Cardiac muscle cell (in vitro differentiated cells and primary cell): ENCODE results near the gene FMNL1. TPM values are rescaled to one million over a fixed set of nuclear protein-coding genes. Genes with fewer than 3 reads are reported as not detected.

Experiments
- DNase-seq, 2 donors: peaks; one replicate each; pipeline versions ENCODE4 v3.0.0 to v3.0.0-alpha.2; 2010 to 2017; ENCODE audit warnings: low read depth in 1 of 2, low spot score in 1 of 2
- H3K27ac ChIP-seq: fragments of 200-600 bp; sonication (generic); 2 replicates; pipeline ENCODE4 v1.5.1; 2016
- H3K27me3 ChIP-seq: fragments of 200-600 bp; sonication (generic); 2 replicates; pipeline ENCODE4 v1.6.0; 2016; ENCODE audit warnings: control low read depth
- H3K36me3 ChIP-seq: fragments of 200-600 bp; sonication (generic); 2 replicates; pipeline ENCODE4 v1.5.1; 2016; ENCODE audit warnings: control low read depth
- H3K4me1 ChIP-seq: fragments of 200-600 bp; sonication (generic); 2 replicates; pipeline ENCODE4 v1.8.1; 2017; ENCODE audit warnings: low read depth, mild to moderate bottlenecking, mixed run types
- H3K4me3 ChIP-seq: fragments of 200-600 bp; sonication (generic); 2 replicates; pipeline ENCODE4 v1.5.1; 2016; ENCODE audit warnings: mild to moderate bottlenecking
- H3K9me3 ChIP-seq: fragments of 200-600 bp; sonication (generic); 2 replicates; pipeline ENCODE4 v1.5.1; 2017; ENCODE audit warnings: low read depth, mild to moderate bottlenecking, control low read depth
- CTCF ChIP-seq: IDR thresholded peaks from 2 replicates; pipeline ENCODE4 v1.5.1; 2012; ENCODE audit warnings: low read depth, mild to moderate bottlenecking, low read length
- polyA plus RNA-seq: library from polyadenylated mRNA; unstranded; fragments of >200 nt; fragmentation: Nextera tagmentation; extraction: Ambion mirVana; gene quantifications from 2 replicates; pipeline ENCODE4 v1.2.1, GENCODE V29; 2016
- total RNA-seq: library from RNA; depleted of rRNA; stranded (reverse); fragments of >200 nt; gene quantifications from 2 replicates; pipeline ENCODE4 v1.2.3, GENCODE V29; 2016

The FMNL1 gene
- total and polyA plus RNA-seq, 2 experiments from 2014 or later: 0.51 to 0.83 TPM

GRCh38 chr17:45223539-45224528 lies 2.1 kb downstream of the FMNL1 start:
- no peak overlapping the region for H3K4me3 ChIP-seq
- peaks cover 8% of the 10 kb centered on the region for H3K4me1 ChIP-seq
- DNase-seq: no peak
- no peaks in the 10 kb centered on the region for H3K9me3 ChIP-seq
- no peak for TF ChIP-seq CTCF
- H3K36me3 ChIP-seq: no peaks in the 10 kb centered on the region
- H3K27me3 ChIP-seq: peaks cover 60% of the 10 kb centered on the region
- H3K27ac ChIP-seq: no peak overlapping the region

- no peak overlapping the region for H3K4me3 ChIP-seq
- H3K4me1 ChIP-seq: peaks cover 8% of the 10 kb centered on the region
- H3K27me3 ChIP-seq: peaks cover 53% of the 10 kb centered on the region
- no peaks in the 10 kb centered on the region for H3K9me3 ChIP-seq
- H3K27ac ChIP-seq: no peak overlapping the region
- no peaks in the 10 kb centered on the region for H3K36me3 ChIP-seq
- DNase-seq: no peak
- no peak for TF ChIP-seq CTCF
Observed at GRCh38 chr17:45224671-45225050, 3.0 kb downstream of the FMNL1 start.

GRCh38 chr17:45225051-45225700 lies 3.5 kb downstream of the FMNL1 start:
- H3K36me3 ChIP-seq: no peaks in the 10 kb centered on the region
- peaks cover 8% of the 10 kb centered on the region for H3K4me1 ChIP-seq
- no peak for TF ChIP-seq CTCF
- H3K27ac ChIP-seq: no peak overlapping the region
- H3K4me3 ChIP-seq: no peak overlapping the region
- H3K9me3 ChIP-seq: no peaks in the 10 kb centered on the region
- peaks cover 48% of the 10 kb centered on the region for H3K27me3 ChIP-seq
- DNase-seq: no peak

GRCh38 chr17:45225964-45226530 lies 4.4 kb downstream of the FMNL1 start:
- Histone ChIP-seq H3K27ac (no peak overlapping the region), H3K4me1 (peaks cover 8% of the 10 kb centered on the region), H3K4me3 (no peak overlapping the region), H3K27me3 (peaks cover 39% of the 10 kb centered on the region), H3K9me3 (no peaks in the 10 kb centered on the region), H3K36me3 (no peaks in the 10 kb centered on the region)
- no peak for TF ChIP-seq CTCF
- DNase-seq: no peak

- DNase-seq: no peak
- TF ChIP-seq CTCF: no peak
- Histone ChIP-seq H3K27me3 (peaks cover 34% of the 10 kb centered on the region), H3K36me3 (no peaks in the 10 kb centered on the region), H3K4me1 (peaks cover 8% of the 10 kb centered on the region), H3K9me3 (no peaks in the 10 kb centered on the region), H3K27ac (no peak overlapping the region), H3K4me3 (no peak overlapping the region)
Observed at GRCh38 chr17:45226576-45226975, 4.9 kb downstream of the FMNL1 start.
